GM23338 (cell line): ENCODE results near the gene GRAMD2B. TPM values are rescaled to one million over a fixed set of nuclear protein-coding genes. Genes with fewer than 3 reads are reported as not detected.

Experiments
- ATAC-seq: fragments of 200-7000 bp; cut with Tn5 transposase; 3 replicates; pipeline ENCODE4 v1.9.1; 2020
- DNase-seq: peaks from one replicate; pipeline ENCODE4 v3.0.0-alpha.2; 2015; ENCODE audit warnings: low spot score
- H2AFZ ChIP-seq: fragments of 200-600 bp; sonication (generic); 2 replicates; pipeline ENCODE4 v1.8.0; 2016; ENCODE audit warnings: antibody characterized with exemption, mild to moderate bottlenecking, moderate library complexity
- H3F3A ChIP-seq: fragments of 200-600 bp; sonication (generic); replicated peaks from 2 replicates; pipeline ENCODE4 v1.8.0; 2017; ENCODE audit warnings: antibody characterized with exemption, mixed run types, low read depth
- H3K27ac ChIP-seq: fragments of 200-600 bp; sonication (generic); 2 replicates; pipeline ENCODE4 v1.6.1; 2016; ENCODE audit warnings: low read depth
- H3K27me3 ChIP-seq: fragments of 200-600 bp; sonication (generic); 2 replicates; pipeline ENCODE4 v1.8.0; 2016; ENCODE audit warnings: mild to moderate bottlenecking, mixed run types, moderate library complexity; ENCODE audit not compliant: insufficient read depth
- H3K36me3 ChIP-seq: fragments of 200-600 bp; sonication (generic); 2 replicates; pipeline ENCODE4 v1.8.0; 2016; ENCODE audit warnings: mild to moderate bottlenecking; ENCODE audit not compliant: insufficient read depth
- H3K4me1 ChIP-seq: fragments of 200-600 bp; sonication (generic); 2 replicates; pipeline ENCODE4 v1.8.0; 2016; ENCODE audit warnings: mild to moderate bottlenecking, moderate library complexity; ENCODE audit not compliant: insufficient read depth
- H3K4me2 ChIP-seq: fragments of 200-600 bp; sonication (generic); 2 replicates; pipeline ENCODE4 v1.7.1; 2017; ENCODE audit warnings: mixed run types
- H3K4me3 ChIP-seq: fragments of 200-600 bp; sonication (generic); 2 replicates; pipeline ENCODE4 v1.6.1; 2016; ENCODE audit warnings: mixed run types
- H3K79me2 ChIP-seq: fragments of 200-600 bp; sonication (generic); replicated peaks from 2 replicates; pipeline ENCODE4 v1.8.0; 2017; ENCODE audit warnings: mild to moderate bottlenecking; ENCODE audit not compliant: insufficient read depth
- H3K9me2 ChIP-seq: fragments of 200-600 bp; sonication (generic); 2 replicates; pipeline ENCODE4 v1.8.0; 2017; ENCODE audit not compliant: insufficient read depth
- H4K20me1 ChIP-seq: fragments of 200-600 bp; sonication (generic); replicated peaks from 2 replicates; pipeline ENCODE4 v1.8.0; 2017; ENCODE audit warnings: mild to moderate bottlenecking; ENCODE audit not compliant: insufficient read depth
- H3K27ac Mint-ChIP-seq: 2 replicates; pipeline ENCODE4 v1.8.0; 2020; ENCODE audit warnings: inconsistent platforms, mild to moderate bottlenecking, moderate library complexity, mixed read lengths
- H3K27me3 Mint-ChIP-seq: 3 replicates; pipeline ENCODE4 v1.8.0; 2022; ENCODE audit warnings: low read depth, mild to moderate bottlenecking, moderate library complexity, mixed read lengths, inconsistent platforms; ENCODE audit not compliant: insufficient read depth, poor library complexity
- H3K36me3 Mint-ChIP-seq: 3 replicates; pipeline ENCODE4 v1.8.0; 2021; ENCODE audit warnings: low read depth, mild to moderate bottlenecking, inconsistent platforms, moderate library complexity, mixed read lengths
- H3K4me1 Mint-ChIP-seq: 3 replicates; pipeline ENCODE4 v1.8.0; 2020; ENCODE audit warnings: mild to moderate bottlenecking, inconsistent platforms, mixed read lengths
- H3K4me3 Mint-ChIP-seq: 3 replicates; pipeline ENCODE4 v1.8.0; 2021; ENCODE audit warnings: moderate library complexity, mild to moderate bottlenecking, inconsistent platforms, mixed read lengths
- H3K9me3 Mint-ChIP-seq: 3 replicates; pipeline ENCODE4 v1.8.0; 2020; ENCODE audit warnings: moderate library complexity, mild to moderate bottlenecking, inconsistent platforms, mixed read lengths
- CREB1 ChIP-seq: fragments of 250-450 bp; sonication (Bioruptor Pico); IDR thresholded peaks from 2 replicates; pipeline ENCODE4 v1.5.0; 2020; ENCODE audit warnings: low read depth, mild to moderate bottlenecking, moderate library complexity
- EZH2phosphoT487 ChIP-seq: fragments of 200-600 bp; sonication (generic); IDR thresholded peaks from one replicate; pipeline ENCODE4 v1.8.1; 2018; ENCODE audit warnings: antibody characterized with exemption; ENCODE audit not compliant: unreplicated experiment
- JUNB ChIP-seq: IDR thresholded peaks from one replicate; pipeline ENCODE4 v1.6.1; 2016; ENCODE audit warnings: antibody characterized with exemption; ENCODE audit not compliant: unreplicated experiment
- STAT1 ChIP-seq: IDR thresholded peaks from one replicate; pipeline ENCODE4 v1.6.1; 2016; ENCODE audit warnings: antibody characterized with exemption; ENCODE audit not compliant: unreplicated experiment
- ZNF114 ChIP-seq: fragments of 250-450 bp; sonication (Bioruptor Pico); IDR thresholded peaks from 2 replicates; pipeline ENCODE4 v1.5.0; 2020; ENCODE audit warnings: mild to moderate bottlenecking, moderate library complexity
- ZNF331 ChIP-seq: fragments of 250-450 bp; sonication (Bioruptor Pico); IDR thresholded peaks from 2 replicates; pipeline ENCODE4 v1.5.0; 2020; ENCODE audit warnings: low read depth, mild to moderate bottlenecking, moderate library complexity
- polyA plus RNA-seq: library from polyadenylated mRNA; unstranded; fragments of >200 nt; fragmentation: Nextera tagmentation; extraction: Ambion mirVana; gene quantifications from 2 replicates; pipeline ENCODE4 v1.2.1, GENCODE V29; 2016
- total RNA-seq: library from RNA; depleted of rRNA; stranded (reverse); fragments of >200 nt; shearing (Covaris generic); gene quantifications from 2 replicates; pipeline ENCODE4 v1.2.3, GENCODE V29; 2014
- TF ChIP-seq, protein P1 (sequence below), 2 experiments: fragments of 200-600 bp in 1 of 2; sonication (generic) in 1 of 2; conservative IDR thresholded peaks; 2 replicates each; pipeline versions ENCODE4 v1.5.1 to v1.6.1; 2016 to 2017; ENCODE audit warnings: antibody characterized with exemption in 2 of 2, low read depth in 2 of 2, mild to moderate bottlenecking in 2 of 2, moderate library complexity in 1 of 2
- TF ChIP-seq, protein P2 (sequence below): IDR thresholded peaks from one replicate; pipeline ENCODE4 v1.6.1; 2018; ENCODE audit warnings: antibody characterized with exemption; ENCODE audit not compliant: unreplicated experiment
- TF ChIP-seq, protein P3 (sequence below): IDR thresholded peaks from 2 replicates; pipeline ENCODE4 v1.6.1; 2016; ENCODE audit warnings: antibody characterized with exemption
- TF ChIP-seq, protein P4 (sequence below): fragments of 250-450 bp; sonication (Bioruptor Pico); IDR thresholded peaks from 2 replicates; pipeline ENCODE4 v1.5.0; 2020; ENCODE audit warnings: mild to moderate bottlenecking, moderate library complexity

GRAMD2B gene
- total and polyA plus RNA-seq, 2 experiments from 2014 or later: 9.7 to 16.9 TPM

DNA sequence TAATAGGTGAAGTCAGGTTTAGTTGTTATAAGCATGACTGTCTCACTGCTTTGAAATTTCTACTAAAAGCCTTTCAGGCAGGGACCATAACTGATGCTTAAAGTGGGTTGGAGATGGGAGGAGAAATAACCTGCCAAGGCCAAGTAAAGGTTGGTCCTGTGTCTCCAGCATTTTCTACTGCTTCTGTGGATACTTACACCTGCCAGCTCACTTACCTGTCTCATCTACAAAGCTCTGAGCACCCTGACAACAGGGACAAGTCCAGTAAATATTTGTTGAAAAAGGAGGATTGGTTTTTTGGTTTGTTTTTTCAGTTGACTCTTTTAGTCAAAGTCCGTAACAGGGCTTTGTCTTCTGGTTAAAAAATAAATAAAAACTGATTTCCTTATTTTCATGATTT lies 38.6 kb downstream of the GRAMD2B start (continued):
- TF ChIP-seq, protein P1, sequence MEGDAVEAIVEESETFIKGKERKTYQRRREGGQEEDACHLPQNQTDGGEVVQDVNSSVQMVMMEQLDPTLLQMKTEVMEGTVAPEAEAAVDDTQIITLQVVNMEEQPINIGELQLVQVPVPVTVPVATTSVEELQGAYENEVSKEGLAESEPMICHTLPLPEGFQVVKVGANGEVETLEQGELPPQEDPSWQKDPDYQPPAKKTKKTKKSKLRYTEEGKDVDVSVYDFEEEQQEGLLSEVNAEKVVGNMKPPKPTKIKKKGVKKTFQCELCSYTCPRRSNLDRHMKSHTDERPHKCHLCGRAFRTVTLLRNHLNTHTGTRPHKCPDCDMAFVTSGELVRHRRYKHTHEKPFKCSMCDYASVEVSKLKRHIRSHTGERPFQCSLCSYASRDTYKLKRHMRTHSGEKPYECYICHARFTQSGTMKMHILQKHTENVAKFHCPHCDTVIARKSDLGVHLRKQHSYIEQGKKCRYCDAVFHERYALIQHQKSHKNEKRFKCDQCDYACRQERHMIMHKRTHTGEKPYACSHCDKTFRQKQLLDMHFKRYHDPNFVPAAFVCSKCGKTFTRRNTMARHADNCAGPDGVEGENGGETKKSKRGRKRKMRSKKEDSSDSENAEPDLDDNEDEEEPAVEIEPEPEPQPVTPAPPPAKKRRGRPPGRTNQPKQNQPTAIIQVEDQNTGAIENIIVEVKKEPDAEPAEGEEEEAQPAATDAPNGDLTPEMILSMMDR (conservative IDR thresholded peaks at IDR 0.05; ENCODE audit: low read depth in 2 of 2): no peak

DNA sequence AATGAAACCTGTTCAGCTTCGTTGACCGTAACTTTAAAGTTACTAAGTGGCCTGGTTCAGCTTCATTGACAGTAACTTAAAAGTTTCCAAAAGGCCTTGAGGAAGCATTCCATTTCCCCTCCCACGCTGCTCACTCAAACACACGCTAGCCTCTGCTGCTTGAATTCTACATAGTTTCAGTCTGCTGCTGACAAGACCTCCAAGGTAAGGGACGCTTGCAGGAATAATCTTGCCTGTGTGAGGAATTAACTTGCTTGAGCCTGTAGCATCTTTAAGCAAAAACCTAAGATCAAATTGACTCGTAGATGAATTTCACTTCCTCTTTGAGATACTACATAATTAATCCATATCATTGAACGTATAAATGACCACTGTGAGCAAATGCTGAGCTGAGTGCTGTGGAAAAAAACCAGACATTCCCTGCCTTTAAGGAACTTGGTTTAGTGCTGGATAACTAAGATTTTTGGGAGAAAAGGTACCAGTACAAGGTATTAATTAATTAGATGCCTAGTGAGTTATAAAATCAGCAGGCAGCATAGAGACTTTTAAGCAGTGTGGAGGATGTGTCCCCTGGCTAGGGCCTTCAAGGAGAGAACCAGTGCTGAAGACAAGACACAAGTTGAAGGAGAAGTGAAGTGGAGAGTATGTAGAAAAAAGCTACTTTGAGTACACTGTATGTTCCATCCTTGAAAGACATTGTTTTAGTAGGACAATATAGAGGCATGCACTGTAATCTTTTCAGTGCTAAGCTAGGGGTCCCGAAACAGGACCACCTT lies 39.2 kb downstream of the GRAMD2B start:
- no peak overlapping the region for H3K27ac ChIP-seq
- no peak overlapping the region for H3K4me3 Mint-ChIP-seq
- H3K27ac Mint-ChIP-seq: no peak overlapping the region
- peaks cover 12% of the 10 kb centered on the region for H3K27me3 Mint-ChIP-seq
- no peak overlapping the region for H2AFZ ChIP-seq
- H3F3A ChIP-seq: no peaks in the 10 kb centered on the region
- no peaks in the 10 kb centered on the region; the same call in 1 of the 2 replicates for H3K27me3 ChIP-seq
- H3K36me3 ChIP-seq: no peaks in the 10 kb centered on the region
- H3K4me1 ChIP-seq: no peaks in the 10 kb centered on the region
- H3K36me3 Mint-ChIP-seq: peaks cover 13% of the 10 kb centered on the region
- H3K4me1 Mint-ChIP-seq: peaks cover 10% of the 10 kb centered on the region
- no peak overlapping the region for H3K4me2 ChIP-seq
- peaks cover 3% of the 10 kb centered on the region; the same call in 1 of the 2 replicates for H4K20me1 ChIP-seq
- DNase-seq: no peak
- no peaks in the 10 kb centered on the region for H3K9me2 ChIP-seq
- ATAC-seq: no peak
- no peaks in the 10 kb centered on the region; the same call in 2 of the 3 replicates for H3K9me3 Mint-ChIP-seq
- H3K79me2 ChIP-seq: no peaks in the 10 kb centered on the region
- H3K4me3 ChIP-seq: no peak overlapping the region
- TF ChIP-seq ZNF331 (CRISPR knock-in tag) (no peak), CREB1 (CRISPR knock-in tag) (no peak), JUNB (no peak), EZH2phosphoT487 (no peak), STAT1 (no peak), ZNF114 (no peak)
- TF ChIP-seq, protein P2, sequence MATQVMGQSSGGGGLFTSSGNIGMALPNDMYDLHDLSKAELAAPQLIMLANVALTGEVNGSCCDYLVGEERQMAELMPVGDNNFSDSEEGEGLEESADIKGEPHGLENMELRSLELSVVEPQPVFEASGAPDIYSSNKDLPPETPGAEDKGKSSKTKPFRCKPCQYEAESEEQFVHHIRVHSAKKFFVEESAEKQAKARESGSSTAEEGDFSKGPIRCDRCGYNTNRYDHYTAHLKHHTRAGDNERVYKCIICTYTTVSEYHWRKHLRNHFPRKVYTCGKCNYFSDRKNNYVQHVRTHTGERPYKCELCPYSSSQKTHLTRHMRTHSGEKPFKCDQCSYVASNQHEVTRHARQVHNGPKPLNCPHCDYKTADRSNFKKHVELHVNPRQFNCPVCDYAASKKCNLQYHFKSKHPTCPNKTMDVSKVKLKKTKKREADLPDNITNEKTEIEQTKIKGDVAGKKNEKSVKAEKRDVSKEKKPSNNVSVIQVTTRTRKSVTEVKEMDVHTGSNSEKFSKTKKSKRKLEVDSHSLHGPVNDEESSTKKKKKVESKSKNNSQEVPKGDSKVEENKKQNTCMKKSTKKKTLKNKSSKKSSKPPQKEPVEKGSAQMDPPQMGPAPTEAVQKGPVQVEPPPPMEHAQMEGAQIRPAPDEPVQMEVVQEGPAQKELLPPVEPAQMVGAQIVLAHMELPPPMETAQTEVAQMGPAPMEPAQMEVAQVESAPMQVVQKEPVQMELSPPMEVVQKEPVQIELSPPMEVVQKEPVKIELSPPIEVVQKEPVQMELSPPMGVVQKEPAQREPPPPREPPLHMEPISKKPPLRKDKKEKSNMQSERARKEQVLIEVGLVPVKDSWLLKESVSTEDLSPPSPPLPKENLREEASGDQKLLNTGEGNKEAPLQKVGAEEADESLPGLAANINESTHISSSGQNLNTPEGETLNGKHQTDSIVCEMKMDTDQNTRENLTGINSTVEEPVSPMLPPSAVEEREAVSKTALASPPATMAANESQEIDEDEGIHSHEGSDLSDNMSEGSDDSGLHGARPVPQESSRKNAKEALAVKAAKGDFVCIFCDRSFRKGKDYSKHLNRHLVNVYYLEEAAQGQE: no peak
- TF ChIP-seq, protein P3, sequence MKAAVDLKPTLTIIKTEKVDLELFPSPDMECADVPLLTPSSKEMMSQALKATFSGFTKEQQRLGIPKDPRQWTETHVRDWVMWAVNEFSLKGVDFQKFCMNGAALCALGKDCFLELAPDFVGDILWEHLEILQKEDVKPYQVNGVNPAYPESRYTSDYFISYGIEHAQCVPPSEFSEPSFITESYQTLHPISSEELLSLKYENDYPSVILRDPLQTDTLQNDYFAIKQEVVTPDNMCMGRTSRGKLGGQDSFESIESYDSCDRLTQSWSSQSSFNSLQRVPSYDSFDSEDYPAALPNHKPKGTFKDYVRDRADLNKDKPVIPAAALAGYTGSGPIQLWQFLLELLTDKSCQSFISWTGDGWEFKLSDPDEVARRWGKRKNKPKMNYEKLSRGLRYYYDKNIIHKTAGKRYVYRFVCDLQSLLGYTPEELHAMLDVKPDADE: no peak
- TF ChIP-seq, protein P4, sequence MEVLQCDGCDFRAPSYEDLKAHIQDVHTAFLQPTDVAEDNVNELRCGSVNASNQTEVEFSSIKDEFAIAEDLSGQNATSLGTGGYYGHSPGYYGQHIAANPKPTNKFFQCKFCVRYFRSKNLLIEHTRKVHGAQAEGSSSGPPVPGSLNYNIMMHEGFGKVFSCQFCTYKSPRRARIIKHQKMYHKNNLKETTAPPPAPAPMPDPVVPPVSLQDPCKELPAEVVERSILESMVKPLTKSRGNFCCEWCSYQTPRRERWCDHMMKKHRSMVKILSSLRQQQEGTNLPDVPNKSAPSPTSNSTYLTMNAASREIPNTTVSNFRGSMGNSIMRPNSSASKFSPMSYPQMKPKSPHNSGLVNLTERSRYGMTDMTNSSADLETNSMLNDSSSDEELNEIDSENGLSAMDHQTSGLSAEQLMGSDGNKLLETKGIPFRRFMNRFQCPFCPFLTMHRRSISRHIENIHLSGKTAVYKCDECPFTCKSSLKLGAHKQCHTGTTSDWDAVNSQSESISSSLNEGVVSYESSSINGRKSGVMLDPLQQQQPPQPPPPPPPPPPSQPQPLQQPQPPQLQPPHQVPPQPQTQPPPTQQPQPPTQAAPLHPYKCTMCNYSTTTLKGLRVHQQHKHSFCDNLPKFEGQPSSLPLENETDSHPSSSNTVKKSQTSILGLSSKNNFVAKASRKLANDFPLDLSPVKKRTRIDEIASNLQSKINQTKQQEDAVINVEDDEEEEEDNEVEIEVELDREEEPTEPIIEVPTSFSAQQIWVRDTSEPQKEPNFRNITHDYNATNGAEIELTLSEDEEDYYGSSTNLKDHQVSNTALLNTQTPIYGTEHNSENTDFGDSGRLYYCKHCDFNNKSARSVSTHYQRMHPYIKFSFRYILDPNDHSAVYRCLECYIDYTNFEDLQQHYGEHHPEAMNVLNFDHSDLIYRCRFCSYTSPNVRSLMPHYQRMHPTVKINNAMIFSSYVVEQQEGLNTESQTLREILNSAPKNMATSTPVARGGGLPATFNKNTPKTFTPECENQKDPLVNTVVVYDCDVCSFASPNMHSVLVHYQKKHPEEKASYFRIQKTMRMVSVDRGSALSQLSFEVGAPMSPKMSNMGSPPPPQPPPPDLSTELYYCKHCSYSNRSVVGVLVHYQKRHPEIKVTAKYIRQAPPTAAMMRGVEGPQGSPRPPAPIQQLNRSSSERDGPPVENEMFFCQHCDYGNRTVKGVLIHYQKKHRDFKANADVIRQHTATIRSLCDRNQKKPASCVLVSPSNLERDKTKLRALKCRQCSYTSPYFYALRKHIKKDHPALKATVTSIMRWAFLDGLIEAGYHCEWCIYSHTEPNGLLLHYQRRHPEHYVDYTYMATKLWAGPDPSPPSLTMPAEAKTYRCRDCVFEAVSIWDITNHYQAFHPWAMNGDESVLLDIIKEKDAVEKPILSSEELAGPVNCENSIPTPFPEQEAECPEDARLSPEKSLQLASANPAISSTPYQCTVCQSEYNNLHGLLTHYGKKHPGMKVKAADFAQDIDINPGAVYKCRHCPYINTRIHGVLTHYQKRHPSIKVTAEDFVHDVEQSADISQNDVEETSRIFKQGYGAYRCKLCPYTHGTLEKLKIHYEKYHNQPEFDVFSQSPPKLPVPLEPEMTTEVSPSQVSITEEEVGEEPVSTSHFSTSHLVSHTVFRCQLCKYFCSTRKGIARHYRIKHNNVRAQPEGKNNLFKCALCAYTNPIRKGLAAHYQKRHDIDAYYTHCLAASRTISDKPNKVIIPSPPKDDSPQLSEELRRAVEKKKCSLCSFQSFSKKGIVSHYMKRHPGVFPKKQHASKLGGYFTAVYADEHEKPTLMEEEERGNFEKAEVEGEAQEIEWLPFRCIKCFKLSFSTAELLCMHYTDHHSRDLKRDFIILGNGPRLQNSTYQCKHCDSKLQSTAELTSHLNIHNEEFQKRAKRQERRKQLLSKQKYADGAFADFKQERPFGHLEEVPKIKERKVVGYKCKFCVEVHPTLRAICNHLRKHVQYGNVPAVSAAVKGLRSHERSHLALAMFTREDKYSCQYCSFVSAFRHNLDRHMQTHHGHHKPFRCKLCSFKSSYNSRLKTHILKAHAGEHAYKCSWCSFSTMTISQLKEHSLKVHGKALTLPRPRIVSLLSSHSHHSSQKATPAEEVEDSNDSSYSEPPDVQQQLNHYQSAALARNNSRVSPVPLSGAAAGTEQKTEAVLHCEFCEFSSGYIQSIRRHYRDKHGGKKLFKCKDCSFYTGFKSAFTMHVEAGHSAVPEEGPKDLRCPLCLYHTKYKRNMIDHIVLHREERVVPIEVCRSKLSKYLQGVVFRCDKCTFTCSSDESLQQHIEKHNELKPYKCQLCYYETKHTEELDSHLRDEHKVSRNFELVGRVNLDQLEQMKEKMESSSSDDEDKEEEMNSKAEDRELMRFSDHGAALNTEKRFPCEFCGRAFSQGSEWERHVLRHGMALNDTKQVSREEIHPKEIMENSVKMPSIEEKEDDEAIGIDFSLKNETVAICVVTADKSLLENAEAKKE (CRISPR knock-in tag): no peak
